GM19328 (cell line): ENCODE data around the gene WNT2B.

Source experiments
- ATAC-seq: cut with Tn5 transposase; IDR thresholded peaks from one replicate; pipeline ENCODE4 v1.9.1; 2021; ENCODE audit warnings: mild to moderate bottlenecking, moderate library complexity; ENCODE audit not compliant: unreplicated experiment

The WNT2B gene

GRCh38 chr1:112527266-112528010, 18.7 kb downstream of the WNT2B start:
- no peak for ATAC-seq

DNA sequence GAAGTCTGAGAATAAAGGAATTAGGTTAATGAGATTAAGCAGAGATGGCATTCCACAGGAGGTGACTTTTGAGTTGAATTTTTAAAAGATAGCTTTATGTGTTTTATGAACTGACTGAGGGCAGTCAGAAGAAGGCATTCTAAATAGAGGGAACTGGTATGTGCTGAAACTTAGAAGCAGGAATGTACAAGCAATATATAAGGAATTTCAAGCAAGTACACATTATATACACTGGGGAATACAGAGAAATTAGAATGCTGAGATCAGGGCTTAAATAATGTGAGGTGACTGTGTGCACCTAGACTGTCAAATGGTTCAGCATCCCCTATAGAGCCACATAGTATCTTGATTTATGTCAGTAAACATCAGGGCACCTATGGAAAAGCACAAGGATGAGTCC, 19.3 kb downstream of the WNT2B start:
- no peak for ATAC-seq

DNA sequence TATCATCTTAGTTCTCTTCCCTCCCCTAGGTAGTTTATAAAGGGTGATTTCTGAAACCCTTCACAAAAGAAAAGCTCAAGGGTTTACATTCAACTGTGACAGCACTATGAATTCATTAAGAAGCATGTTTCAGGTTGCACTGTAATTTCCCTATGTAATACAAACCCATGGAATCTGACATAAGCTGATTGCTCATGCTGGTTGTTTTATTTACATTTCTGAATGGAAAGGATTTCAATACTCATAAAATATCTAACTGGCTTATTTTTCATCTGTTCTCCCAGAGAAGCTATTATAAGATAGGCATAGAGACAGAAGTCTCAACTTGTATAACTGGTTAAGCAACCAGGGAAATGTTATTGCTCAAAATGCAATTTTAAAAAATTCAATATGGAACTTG, 20.5 kb downstream of the WNT2B start:
- ATAC-seq, result no peak

- no peak for ATAC-seq
Observed at GRCh38 chr1:112530832-112531231, 22.1 kb downstream of the WNT2B start.

DNA sequence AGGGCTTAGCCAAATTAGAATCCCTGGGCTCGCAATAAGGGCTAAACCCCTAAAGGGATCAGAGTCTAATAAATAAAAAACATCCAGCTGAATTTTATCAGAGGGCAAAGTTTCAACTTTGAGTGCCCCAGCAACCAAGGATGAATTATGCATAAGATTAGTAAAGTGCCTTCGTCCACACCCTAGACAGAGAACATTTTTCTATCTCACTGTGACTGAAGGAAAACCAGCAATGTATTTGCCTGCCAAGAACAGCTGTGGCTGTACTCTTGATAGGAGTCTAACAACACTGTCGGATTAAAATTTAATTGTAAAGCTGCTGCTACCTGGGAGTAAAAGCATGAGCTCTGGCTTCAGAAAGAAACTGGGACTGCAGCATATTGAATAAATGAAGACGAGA, 23.3 kb downstream of the WNT2B start:
- no peak for ATAC-seq

GRCh38 chr1:112533029-112533428, 24.3 kb downstream of the WNT2B start:
- ATAC-seq, result no peak

GRCh38 chr1:112536561-112536960, 27.8 kb downstream of the WNT2B start:
- no peak for ATAC-seq

- ATAC-seq, result no peak
Observed at GRCh38 chr1:112537456-112537855, 28.7 kb downstream of the WNT2B start.

DNA sequence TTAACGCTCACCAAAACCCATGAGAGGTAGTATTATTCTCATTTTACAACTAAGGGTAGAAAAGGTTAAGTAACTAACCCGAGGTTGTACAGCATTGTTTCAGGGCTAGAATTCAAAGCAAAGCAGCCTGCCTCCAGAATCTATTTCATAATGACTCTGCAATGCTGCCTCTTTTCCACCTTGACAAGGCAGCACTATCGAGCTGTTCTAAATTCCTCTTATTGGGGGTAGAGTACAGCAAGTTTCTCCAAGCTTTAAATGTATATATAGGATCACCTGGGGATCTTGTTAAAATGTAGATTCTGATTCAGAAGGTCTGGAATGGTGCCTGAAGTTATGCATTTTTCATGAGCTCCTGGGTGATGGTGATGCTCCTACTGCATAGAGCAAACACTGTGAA, 30.1 kb downstream of the WNT2B start:
- no peak for ATAC-seq

DNA sequence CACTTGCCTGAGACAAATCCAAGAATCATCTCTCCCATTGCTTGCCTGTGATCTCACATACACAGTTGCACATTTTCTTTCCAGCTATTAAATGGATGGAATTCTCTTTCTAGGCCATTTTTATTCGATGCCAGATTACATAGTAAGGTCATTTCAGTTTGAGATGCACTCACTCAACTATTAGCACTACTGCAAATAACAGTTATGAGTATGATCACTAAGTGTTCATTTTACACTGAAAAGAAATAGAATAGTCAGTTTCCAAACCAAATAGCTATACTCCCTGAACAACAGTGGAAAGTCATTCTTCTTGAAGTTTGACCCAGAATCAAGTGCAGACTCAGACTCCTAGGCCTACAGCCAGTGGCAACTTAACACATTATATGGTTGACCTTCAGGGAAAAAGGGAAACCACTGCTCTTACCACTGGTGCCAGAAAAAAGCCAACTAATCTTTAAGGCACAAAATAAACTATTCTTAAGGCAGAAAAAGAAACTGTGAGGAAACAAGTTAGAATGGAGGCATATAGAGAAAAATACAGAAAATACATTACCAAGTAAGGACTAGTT, 31.5 kb downstream of the WNT2B start:
- no peak for ATAC-seq

GRCh38 chr1:112541299-112541698, 32.5 kb downstream of the WNT2B start:
- ATAC-seq, result no peak

DNA sequence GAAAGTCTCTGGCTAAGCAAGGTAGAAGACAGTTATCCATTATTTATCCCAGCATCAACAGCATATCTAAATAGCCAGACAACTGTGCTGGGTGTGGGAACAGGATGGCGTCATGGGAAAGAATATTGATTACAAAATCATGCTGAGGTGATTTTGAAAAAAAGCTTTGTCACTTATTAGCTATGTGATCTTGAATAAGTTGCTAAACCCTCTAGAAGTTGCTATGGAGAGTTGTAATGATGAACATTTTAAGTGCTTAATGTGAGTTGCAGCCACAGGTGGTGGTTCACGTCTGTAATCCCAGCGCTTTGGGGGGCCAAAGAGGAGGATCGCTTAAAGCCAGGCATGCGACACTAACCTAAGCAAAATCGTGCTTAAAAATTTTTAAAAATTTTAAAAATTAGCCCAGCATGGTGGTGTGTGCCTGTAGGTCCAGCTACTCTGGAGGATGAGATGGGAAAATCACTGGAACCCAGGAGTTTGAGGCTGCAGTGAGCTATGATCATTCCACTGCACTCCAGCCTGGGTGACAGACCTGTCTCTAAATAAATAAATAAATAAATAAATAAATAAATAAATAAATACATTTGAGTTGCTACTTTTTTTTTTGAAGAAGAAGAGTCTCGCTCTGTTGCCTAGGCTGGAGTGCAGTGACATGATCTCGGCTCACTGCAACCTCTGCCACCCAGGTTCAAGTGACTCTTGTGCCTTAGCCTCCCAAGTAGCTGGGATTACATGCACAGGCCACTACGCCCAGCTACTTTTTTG, 33.6 kb downstream of the WNT2B start:
- ATAC-seq, result no peak

DNA sequence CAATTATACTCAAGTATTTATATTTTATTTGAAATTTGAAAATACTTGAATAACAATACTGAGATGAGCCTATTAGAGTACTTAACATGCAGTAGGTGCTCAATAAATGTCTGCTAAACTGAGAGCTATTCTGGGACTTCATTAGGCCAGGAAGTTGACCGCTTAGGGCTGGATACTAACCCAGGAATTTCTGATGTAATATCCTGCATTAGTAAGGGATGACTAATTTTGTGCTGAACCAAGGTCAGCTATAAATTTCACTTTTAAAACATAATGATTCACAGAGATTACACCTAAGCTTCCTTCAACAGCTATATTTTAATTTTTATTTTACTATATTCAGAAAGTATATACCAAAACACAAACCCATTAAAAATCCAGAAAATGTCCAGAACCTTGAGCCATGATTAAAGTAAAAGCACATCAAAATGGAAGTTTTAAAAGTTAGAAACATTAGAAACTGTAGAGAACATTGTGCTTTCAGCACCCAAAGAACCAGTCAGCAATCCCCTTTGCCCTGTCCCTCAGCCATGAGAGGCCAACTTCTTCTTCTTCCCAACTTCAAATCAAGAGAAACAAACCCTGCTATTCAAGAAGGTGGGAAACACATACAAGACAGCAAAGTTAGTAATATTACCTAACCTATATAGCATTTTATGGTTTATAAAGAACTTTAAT, 35.4 kb downstream of the WNT2B start:
- no peak for ATAC-seq

DNA sequence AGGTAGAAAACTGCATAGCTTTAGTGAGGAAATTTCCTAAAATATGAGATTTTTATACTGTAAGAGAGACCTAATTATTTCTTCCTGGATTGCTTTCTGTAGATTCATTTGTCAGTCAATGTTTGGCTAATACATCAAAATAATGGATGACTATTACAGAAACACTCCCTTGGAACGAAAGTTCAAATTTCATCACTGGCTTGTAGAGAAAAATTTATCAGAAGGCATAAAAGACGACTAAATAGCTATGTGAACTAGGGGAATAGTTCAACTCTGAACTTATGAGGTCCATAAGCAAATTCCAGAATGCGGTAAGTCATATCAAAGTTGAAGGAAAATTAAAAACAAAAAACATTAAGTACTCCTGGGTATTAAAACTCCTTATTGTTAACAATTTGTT, 36.0 kb downstream of the WNT2B start:
- no peak for ATAC-seq

DNA sequence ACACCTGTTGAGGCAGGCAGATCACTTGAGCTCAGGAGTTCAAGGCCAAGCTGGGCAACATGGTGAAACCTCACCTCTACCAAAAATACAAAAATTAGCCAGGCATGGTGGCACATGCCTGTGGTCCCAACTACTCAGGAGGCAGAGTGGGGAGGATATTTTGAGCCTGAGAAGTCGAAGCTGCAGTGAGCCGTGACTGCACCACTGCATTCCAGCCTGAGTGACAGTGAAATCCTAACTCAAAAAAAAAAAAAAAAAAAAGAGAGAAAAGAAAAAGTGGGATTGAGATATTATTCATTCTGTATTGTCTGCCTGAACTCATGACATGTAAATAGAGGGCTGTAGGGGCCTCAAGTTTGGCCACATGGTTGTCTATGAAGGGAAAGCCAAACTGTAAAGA, 37.3 kb downstream of the WNT2B start:
- no peak for ATAC-seq

DNA sequence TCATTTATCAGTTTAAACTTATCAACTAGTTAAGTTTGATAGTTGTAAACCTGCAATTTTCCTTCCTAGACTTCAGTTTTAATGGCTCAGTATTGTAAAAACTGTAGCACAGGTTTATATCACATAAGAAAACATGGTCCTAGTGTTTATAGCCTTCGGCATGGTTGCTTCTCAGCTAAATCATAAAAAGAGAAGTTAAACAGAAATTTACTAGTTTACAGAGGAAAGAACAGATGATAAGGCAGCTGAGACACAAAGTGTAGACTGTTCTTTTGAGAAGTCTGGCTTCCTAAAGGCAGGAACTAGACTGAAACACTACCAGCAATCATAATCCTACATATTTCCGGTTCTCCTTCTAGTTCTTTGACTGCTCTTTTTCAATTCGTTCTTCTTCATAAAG, 39.8 kb downstream of the WNT2B start:
- ATAC-seq, result no peak

GRCh38 chr1:112549590-112549989, 40.8 kb downstream of the WNT2B start:
- ATAC-seq, result no peak

GRCh38 chr1:112554411-112554810, 45.6 kb downstream of the WNT2B start:
- no peak for ATAC-seq

- ATAC-seq, result no peak
Observed at GRCh38 chr1:112557385-112557784, 48.6 kb downstream of the WNT2B start.

DNA sequence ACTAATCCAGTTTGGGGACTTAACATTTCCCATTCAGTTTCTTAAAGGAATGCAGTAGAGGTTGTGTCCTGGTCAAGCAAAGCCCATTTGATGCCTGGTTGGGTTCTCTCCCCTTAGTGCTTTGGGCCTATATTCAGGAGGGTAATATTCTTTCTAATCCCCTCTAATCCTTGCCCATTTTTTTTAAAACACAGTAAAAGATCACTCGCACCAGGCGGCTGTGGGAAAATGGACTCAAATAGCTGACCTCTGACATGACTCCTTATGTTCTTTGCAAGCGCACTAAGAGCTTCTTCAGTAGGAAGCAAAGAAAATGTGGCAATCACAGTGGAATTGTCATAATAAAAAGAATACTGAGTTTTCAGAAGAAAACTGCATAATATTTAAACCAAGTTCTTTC, 49.9 kb downstream of the WNT2B start:
- ATAC-seq, result no peak

DNA sequence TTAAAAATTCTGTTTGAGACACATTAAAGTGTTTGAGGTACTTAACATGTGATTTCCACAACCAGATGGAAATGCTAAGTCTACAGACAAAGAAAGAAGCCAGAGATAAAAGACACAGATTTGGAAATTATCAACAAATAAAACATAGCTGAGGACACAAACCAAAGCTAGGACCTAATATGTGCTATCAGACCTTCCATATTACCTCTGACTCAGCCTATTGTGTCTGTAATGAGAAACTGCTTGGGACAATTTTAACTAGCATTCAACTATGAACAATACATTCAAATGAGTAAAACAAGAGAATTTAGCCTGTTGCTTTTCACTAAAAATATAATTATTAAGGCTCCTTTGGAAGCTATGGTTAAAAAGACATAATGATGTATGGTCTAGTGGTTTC, 54.6 kb downstream of the WNT2B start:
- no peak for ATAC-seq

- ATAC-seq, result no peak
Observed at GRCh38 chr1:112564081-112564480, 55.3 kb downstream of the WNT2B start.
